GF-D8 (cell line): ENCODE data around the gene ARMC12.

ENCODE experiments used
- DNase-seq: peaks from one replicate; lab custom pipeline; 2025; lab: John Stamatoyannopoulos, UW

Gene ARMC12

DNA sequence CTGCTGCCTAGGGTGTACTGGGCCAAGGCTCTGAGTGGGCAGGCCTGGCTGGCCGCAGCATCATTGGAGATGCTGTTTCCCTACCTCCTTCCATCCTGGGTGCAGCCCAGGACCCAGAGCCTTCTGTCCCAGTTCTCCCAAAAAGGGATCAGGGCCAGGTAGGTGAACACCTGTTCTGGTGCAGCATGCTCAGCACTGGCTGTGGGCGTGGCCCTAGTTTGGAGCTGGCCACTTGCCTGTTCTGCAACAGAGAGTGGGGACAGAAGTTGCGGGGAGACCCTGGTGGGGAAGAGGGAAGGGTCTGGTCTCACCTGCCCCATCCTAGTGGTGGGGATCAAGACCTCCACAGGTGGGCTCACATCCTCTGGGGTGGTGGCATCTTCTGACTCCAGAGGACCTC lies 1.4 kb upstream of the ARMC12 start:
- DNase-seq: no peak

DNA sequence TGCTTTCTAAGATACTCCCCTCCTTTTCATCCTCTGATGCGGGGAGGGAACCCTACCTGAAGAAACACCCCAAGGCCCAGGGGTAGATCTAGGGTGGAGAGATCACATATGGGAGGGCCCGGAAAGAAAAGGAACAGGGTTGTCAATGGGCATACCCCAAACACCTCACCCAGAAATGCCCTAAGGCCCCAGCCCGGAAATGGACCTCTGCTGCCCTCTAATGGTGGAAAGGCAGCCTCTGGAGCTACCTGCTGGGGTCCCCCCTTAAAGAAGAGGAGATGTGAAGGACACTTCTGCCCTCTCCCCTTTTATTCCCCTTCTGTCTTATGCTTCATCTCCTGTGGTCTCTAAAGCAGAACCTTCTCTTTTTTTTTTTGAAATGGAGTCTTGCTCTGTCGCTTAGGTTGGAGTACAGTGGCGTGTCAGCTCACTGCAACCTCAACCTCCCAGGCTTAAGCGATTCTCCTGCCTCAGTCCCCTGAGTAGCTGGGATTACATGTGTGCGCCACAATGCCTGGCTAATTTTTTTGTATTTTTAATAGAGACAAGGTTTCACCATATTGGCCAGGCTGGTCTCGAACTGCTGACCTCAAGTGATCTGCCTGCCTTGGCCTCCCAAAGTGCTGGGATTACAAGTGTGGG lies 458 bp upstream of the ARMC12 start:
- DNase-seq: peak; percentile 13

DNA sequence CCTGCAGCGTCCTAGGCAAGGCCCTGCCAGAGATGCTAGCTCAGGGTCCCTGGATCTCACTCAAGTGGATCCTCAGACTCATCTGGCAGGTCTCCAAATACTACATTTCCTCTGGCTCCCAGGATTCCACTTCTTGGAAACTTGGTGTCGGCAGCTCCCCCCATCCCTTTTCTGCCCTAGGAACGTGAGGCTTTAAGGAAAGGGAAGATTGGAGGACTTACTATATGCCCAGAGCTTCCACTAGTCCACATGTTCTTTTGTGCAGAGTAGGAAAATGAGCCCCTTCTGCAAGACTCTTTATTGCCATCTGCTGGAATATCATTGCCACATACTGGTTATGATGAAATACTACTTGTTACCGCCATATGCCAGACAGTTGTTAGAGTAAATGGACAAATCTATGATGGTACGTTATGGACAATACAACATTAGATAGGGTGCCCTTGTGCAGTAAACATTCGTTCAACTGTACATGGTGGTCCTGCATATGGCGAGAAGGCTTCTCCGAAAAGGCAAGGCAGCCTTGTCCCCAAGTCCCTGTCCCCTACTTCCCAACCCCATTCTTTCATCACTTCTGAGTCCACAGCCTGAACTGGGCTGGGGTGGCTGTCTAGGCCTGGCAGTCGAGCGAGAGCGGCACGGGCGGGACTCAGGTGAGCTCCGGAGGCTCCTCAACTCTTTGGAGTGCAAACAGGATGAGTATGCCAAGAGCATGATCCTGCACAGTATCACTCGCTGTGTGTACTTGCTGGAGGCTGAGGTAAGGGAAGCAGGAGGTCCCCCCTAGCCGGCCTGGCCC lies 780 bp downstream of the ARMC12 start:
- peak; percentile 64 for DNase-seq

DNA sequence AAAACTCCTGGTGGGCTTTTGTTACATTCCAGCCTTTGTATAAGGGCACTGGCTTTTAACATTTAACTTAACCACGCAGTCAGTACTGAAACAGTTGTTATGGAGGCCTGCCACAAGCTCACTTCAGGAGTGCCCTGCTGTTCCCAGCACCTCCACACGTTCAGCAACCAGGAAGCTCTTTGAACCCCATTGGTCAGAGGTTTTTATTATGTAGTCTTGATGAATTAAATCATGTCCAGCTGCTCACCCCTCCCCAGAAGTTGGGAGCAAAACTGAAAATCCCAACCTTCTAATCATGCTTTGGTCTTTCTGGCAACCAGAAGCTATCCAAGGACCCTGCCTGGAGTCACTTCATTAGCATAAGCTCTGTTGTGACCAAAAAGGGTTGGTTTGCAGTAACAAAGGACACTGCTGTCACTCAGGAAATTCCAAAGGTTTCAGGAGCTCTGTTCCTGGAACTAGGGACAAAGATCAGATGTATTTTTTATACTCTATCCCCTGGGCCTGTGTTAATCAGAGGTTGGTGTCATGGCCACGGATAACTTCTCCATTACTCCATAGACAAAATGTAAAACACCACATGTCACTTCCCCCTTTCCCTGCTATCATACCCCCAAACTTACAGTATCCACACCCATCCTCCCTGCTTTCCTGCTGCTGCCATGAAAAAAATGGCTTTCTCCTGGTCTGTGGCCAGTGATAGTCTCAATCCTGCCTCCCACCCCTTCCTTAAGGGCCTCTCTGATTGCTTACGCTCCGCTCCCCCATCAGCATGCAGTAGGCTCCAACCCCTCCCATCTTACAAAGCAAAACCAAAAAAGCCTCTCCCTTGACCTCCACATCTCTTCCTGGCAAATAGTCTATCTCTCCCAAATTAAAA lies 3.1 kb downstream of the ARMC12 start:
- no peak for DNase-seq

DNA sequence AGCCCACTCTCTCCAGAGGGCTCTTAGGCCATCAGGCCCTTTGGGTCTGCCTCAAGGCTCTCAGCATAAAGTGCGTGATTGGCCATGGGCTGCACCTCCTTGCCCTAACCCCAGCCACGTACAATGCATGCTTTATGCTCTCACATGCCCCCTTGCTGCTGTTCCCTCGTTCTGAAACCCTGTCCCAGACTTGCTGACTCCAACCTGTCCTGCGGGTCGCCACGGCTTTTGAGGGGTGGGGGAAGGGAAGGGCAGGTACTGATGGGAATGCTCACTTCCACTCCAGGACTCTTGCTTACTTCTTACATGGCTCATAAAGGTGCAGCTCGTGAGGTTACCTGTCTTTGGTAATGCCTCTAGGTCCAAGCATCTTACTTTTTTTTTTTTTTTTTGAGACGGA lies 6.0 kb downstream of the ARMC12 start:
- no peak for DNase-seq

DNA sequence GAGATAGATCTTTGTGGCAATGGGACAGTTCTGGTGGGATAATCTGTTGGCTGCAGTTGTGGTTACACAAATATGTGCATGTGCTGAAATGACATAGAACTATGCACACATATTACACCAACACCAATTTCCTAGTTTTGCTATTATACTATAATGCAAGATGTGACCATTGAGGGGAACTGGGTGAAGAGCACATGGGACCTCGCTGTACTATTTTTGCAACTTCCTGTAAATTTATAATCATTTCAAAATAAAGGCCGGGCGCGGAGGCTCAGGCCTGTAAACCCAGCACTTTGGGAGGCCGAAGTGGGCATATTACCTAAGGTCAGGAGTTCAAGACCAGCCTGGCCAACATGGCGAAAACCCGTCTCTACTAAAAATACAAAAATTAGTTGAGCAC lies 8.7 kb downstream of the ARMC12 start:
- DNase-seq: peak; percentile 8

DNA sequence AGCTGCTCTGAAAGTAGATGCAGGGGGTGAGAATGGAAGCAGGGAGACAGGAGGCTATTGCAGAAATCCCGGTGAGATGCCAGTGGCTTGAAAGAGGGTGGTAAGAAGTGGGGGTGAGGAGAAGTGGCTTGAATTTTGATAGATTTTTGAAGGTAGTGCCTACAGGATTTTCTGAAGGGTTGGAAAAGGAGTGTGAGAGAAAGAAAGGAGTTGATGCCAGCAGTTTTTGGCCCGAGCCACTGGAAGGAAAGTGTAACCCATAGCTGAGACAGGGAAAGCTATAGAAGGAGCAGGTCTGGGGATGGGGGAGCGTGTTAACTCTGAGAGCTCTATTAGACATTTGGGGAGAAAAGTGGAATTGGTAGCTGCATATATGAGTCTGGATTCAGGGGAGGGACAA lies 9.7 kb downstream of the ARMC12 start:
- DNase-seq: no peak

DNA sequence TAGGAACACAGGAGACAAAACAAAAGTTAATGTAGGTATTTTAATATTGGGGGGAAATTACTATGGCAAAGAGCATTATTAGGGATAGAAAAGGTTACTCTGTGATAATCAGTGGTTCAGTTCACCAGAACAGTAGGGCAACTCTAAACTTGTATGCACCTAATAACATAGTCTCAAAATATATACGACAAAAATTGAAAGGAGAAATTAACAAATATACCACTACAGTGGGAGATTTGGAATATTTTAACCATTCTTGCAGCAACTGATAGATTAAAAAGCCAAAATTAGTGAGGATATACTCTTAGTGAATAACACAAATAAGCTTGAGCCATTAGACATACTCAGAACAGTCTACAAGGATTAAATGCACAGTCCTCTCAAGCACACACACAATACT lies 11.0 kb downstream of the ARMC12 start:
- no peak for DNase-seq

DNA sequence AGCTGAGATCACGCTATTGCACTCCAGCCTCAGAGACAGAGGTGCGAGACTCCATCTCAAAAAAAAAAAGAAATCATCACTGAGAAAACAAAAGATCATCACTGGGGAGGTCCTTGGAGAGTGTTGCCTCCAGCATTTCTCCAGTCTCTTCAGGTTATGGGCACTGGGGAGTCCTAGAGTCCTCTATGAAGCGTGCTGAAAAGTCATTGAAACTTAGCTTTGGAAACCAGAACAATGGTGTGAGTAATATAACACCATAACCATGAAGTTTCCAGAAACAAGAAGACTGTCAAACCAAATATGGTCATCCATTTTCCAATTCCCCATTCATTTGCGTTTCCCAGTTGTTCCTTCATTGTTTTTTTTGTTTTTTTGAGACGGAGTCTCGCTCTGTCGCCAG lies 13.7 kb downstream of the ARMC12 start:
- DNase-seq: no peak

DNA sequence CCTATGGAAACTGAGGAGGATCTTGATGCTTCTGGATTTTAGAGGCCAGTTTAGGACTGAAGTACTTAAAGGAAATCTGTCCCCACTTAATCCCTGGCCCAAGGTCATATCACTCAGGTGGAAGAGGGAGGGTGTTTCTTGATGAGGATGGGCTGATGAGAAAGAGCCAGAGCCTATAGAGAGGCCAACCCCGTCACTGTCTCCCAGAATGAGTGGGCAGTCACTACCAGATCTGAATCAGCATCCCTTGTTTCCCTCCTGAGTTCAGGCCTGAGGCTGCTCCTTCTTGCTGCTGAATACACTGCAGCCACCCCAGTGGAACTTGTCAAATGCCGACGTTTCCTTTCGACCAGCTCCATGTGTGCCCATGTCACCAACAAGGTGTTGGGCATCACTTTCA lies 14.8 kb downstream of the ARMC12 start:
- DNase-seq: no peak

DNA sequence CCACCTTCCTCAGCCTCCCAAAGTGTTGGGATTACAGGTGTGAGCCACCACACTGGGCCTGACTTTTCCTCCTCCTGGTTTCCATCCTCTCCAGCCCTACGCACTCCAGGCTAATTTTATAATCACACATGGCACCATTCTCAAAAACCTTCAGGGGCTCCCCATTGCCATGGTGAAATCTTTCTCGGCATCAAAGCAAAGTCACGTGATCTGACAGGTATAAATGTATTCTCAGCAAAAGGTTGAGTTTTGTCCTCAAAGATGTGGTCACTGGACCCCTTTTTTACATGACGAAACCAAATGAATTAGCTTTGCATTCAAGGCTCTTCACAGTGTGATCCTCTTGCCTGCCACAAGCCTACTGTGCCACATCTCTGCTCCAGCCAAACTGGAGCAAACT lies 15.5 kb downstream of the ARMC12 start:
- no peak for DNase-seq

DNA sequence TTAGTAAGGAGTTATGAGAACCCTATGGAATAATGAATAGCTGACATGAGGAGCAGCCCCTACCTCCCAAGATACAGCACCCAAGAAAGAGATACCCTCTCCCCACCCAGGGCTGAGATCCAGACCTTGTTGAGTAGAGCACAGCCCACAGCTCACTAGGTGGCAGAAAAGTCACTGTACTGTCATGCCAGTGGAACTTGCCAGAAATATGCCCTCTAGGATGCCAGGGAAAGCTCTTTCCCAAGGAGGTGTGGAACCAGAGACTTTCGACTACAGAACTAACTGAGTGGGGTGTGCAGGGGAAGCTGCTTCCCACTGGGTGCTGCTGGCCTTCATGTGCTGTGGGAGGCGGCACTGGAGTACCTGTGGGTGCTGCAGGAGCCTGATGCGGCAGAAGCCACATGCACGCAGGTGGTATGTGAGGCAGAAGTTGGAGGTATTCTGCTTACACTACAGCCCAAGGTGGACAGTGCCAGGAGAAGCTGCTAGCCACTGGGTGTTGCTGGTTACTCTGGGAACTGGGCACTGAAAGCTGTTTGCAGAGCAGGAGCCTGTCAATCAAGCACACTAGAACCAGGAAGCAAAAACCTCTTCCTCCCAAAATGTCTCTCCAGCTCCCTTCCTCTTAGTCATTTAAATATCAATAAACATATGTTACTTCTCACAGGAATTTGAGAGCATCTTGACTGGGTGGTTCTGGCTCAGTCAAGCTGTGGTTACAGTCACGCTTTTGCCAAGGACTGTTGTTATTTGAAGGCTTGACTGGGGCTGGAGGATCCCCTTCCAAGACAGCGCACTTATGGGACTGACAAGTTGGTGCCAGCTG lies 17.8 kb downstream of the ARMC12 start:
- no peak for DNase-seq

DNA sequence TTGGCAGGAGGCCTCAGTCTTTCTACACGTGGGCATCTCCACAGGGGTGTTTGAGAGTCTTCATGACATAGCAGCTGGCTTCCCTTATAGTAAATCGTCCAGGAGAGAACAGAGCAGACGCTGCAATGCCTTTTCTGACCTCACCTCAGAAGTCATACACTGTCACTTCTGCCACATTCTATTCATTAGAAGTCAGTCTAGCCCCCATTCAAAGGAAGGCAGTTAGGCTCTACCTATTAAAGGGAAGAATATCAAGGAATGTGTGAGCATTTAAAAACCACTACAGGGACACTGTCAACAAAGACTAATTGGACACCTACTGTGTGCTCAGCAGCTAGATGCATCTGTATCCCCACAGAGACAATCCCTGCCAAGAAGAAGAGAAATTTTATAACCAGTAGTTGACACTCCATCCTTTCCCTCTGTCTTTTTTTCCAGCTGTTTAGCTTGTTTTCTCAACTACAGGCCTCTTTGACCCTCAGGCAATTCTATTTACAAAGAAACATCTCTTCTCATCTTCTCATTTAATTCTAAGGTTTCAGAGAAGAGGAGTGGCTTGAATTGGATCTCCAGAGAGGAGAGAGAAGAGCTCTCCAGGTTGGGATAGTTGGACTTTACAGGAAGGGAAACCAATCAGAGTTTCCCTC lies 18.6 kb downstream of the ARMC12 start:
- no peak for DNase-seq

DNA sequence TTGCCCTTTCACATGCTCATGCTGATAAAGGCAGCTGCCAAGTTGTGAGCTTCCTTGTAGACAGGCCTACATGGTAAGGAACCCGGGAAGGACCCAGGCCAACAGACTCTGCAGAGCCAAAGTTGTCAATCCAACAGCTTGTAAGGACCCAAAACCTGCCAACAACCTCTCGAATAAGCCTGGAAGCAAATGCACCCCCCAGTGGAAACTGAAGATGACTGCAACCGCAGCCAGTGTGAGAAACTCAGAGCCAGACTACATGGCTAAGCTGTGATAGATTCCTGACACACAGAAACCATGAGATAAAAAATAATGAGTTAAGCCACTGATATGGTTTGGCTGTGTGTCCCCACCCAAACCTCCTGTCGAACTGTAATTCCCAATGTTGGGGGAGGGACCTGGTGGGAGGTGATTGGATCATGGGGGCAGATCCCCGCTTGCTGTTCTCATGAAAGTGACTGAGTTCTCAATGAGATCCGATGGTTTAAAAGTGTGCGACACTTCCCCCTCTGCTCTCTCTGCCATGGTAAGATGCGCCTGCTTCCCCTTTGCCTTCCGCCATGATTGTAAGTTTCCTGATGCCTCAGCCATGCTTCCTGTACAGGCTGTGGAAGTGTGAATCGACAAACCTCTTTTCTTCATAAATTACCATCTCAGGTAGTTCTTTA lies 20.8 kb downstream of the ARMC12 start:
- no peak for DNase-seq

DNA sequence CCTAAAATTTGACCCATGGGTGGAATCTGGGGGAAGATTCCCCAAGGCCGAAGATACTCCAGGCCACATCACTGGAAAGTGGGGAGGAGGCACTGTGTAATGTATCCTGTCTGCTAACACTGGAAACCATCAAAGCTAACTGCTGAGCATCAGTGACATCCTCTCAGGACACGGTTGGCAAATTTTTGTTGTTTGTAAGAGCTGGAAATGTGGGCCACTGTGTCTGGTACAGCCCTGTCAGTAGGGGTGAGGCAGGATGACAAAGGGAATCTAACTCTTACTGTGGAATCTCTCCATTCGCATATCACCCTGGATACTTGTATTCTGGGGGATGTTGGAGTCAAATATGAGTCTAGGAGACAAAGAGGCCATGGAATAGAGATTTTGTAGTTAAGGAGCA lies 22.6 kb downstream of the ARMC12 start:
- DNase-seq: no peak

DNA sequence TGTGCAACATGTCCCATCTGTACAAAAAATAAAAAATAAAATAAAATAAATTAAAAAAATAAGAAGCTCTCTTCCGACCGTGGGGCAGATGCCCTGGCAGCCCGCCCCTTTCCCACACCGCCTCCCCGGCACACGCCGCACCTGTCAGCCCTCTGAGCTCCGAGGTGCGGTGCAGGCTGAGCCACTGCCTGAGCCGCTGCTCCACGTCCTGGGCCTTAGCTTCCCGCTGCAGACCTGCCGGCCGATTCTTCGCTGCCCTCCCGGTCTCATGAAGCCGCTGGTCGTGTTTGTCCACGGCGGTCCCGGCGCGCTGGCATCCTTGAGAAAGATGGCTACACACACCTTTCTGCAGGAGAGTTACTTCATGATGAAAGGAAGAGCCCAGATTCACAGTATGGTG lies 28.9 kb downstream of the ARMC12 start:
- DNase-seq: no peak

DNA sequence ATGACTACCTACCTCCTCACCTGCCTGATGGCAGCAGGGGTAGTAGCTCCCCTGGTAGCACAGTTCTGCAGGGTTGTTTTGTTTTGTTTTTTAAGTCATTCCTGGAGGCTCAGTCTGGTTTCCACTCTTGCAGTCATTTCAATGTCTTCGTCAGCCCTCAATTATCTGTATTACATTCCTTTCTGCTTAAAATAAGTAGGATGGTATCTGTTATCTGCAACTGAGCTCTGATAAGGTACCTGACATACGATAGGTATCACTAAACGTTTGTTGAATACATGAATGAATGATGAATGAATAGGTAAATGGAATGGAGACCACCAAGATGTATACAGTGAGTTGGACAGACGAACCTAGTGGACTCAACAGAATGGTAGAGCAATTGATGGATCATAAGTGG lies 32.4 kb downstream of the ARMC12 start:
- no peak for DNase-seq

DNA sequence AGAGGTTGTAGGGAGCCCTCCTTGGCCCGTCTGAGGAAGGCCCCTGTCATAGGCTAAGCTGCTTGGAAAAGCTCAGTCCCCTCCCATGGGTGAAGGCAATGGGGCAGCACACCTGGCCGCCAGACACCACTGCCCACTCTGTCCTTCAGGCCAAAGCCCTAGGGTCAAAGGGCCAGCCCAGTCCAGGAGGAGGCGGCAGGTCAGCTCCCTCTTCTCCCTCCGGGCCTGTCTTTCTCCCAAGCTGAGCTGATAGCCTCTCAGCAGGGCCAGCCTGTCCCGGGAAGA lies 34.5 kb downstream of the ARMC12 start:
- DNase-seq: no peak

DNA sequence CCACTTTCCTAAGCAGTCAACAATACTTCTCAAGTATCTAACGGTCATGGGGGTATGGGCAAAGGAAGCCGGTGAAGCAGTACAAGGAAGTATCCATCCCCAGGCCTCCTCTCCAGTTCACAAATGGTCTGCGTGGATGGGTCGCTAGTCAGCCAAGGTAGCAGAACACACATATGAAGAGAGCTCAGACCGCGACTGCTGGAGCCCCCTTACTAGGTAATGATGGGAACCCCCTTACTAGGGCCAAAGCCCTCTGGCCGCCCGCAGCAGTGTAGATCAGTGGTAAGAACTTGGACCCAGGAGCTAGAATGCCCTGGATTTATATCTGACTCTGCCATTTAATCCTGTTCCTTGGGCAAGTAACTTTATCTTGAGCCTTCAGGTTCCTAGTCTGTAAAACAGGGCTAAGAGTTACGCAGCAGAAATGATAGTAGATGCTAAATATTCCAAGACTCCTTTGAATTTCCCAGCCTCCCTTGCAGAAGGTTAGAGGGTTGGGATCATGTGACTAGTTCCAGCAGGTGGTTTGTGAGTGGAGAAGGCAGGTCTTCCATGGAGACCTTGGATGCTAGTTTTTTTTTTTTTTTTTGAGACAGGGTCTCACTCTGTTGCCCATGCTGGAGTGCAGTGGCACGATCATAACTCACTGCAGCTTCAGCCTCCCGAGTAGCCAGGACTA lies 37.4 kb downstream of the ARMC12 start:
- DNase-seq: no peak

DNA sequence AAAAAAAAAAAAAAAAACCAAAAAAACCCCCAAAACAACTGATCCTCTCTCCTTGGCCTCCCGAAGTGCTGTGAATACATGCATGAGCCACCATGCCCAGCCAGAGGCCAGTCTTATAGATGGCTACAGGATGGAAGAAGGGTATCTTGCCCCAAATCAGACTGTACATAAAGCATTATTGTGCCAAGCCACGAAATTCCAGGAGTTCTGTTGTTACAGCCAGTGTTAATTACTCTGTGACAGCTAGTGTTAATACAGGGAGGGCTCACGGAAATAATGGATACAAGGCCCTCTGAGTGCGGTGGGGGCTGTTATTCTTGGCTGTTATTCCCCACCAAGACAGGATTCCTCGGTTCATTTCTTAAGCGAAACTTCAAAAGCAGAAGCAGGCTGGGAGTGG lies 38.2 kb downstream of the ARMC12 start:
- no peak for DNase-seq
